Dendritic cell treated with granulocyte-macrophage colony-stimulating factor and Interleukin-4, amounts not matched to agents 40 ng/mL and 50 ng/mL, for 4 days (primary cell): ENCODE measurements around the gene PARP16.

Source experiments
- H3K27ac Mint-ChIP-seq: one replicate; pipeline ENCODE4 v1.8.0; 2022; ENCODE audit warnings: mild to moderate bottlenecking, mixed read lengths
- H3K27me3 Mint-ChIP-seq: one replicate; pipeline ENCODE4 v1.8.0; 2022; ENCODE audit warnings: mild to moderate bottlenecking, mixed read lengths
- H3K36me3 Mint-ChIP-seq: one replicate; pipeline ENCODE4 v1.8.0; 2022; ENCODE audit warnings: low read depth, mixed read lengths
- H3K4me1 Mint-ChIP-seq: one replicate; pipeline ENCODE4 v1.8.0; 2022; ENCODE audit warnings: low read depth, mixed read lengths
- H3K4me3 Mint-ChIP-seq: one replicate; pipeline ENCODE4 v1.8.0; 2022; ENCODE audit warnings: mild to moderate bottlenecking, moderate library complexity, mixed read lengths
- H3K9me3 Mint-ChIP-seq: one replicate; pipeline ENCODE4 v1.8.0; 2022; ENCODE audit warnings: mixed read lengths
- intact Hi-C: fragments of 100-400 bp; cut with micrococcal nuclease; formaldehyde crosslinking; loops from one replicate; pipeline ENCODE4 v1.15.0; 2022

The PARP16 gene

DNA sequence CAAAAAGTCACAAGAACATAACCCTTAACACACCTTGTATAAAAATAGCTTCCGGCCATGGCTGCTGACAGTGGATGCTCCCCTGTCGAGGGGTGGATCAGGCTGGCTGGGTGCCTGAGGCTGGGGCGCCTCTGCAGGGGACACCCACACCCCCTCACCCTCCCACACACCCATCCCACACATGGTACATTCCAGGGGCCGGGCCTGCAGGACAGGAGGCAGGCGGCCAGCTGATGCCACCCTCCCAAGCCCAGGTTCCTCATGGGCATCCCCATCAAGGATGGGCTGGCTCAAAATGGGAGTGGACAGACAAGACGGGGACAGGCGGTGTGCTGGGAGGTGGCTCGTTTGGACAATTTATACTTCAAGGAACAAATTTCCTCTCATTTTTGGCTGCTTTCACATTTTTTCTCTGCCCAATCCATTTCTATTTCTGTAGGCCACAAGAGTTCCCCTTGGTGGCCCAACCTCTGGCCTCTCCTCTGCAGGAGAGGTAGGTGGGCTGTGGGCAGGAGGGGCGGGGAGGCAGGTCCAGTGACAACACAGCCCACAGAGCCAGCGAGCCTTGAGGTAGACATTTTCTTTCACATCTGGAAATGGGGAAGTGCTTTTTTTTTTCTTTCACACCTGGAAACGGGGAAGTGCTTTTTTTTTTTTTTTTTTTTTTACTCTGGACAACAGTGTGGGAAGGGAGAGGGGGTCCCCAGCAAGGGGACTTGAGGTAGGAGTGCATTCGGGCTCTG lies 41.1 kb upstream of the PARP16 start:
- peaks cover 5% of the 10 kb centered on the region for H3K4me1 Mint-ChIP-seq
- H3K27ac Mint-ChIP-seq, result no peak overlapping the region
- no peaks in the 10 kb centered on the region for H3K9me3 Mint-ChIP-seq
- no peak overlapping the region for H3K4me3 Mint-ChIP-seq
- no peaks in the 10 kb centered on the region for H3K36me3 Mint-ChIP-seq
- peaks cover 27% of the 10 kb centered on the region for H3K27me3 Mint-ChIP-seq
- intact Hi-C loops, result no loop called here

DNA sequence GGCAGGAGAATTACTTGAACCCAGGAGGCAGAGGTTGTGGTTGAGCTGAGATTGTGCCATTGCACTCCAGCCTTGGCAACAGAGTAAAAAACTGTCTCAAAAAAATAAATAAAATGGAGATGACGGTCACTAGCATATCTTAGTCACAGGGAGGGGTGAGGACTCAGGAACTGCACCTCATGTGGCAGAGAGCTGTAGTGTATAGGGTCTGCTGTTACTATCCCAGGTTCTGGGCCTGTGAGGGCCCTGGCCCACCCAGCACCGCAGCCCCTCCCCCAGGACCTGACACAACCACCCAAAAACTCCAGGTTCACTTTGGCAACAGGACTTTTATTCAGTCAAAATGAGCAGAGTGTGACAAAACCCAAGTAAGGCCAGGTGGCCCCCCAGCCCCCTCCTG lies 40.1 kb upstream of the PARP16 start:
- H3K36me3 Mint-ChIP-seq, result no peaks in the 10 kb centered on the region
- intact Hi-C loops, result no loop called here
- peaks cover 5% of the 10 kb centered on the region for H3K4me1 Mint-ChIP-seq
- no peak overlapping the region for H3K27ac Mint-ChIP-seq
- no peaks in the 10 kb centered on the region for H3K9me3 Mint-ChIP-seq
- no peak overlapping the region for H3K4me3 Mint-ChIP-seq
- H3K27me3 Mint-ChIP-seq, result peaks cover 36% of the 10 kb centered on the region

DNA sequence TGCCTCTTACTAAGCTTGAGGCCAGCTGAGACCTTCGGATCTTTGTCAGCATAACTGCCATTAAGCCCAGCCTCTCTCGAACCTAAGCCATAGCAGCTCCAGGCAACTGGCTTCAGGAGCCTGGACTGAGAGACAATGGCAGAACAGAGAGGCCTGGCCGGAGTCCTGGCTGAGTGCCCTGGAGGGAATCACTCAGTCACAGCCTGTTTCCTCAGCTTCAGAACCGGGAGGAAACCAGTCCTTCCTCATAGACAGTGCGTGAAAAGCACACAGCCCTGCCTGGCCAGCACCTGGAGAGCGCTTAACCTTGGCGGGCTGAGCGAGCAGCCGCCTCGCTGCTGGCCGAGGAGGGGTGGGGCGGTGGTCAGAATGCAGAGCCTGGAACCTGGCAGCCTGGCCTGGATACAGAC lies 39.4 kb upstream of the PARP16 start:
- H3K27ac Mint-ChIP-seq, result no peak overlapping the region
- H3K4me1 Mint-ChIP-seq, result peaks cover 5% of the 10 kb centered on the region
- no peaks in the 10 kb centered on the region for H3K9me3 Mint-ChIP-seq
- H3K36me3 Mint-ChIP-seq, result no peaks in the 10 kb centered on the region
- H3K27me3 Mint-ChIP-seq, result peaks cover 41% of the 10 kb centered on the region
- no peak overlapping the region for H3K4me3 Mint-ChIP-seq
- intact Hi-C loops, result no loop called here

DNA sequence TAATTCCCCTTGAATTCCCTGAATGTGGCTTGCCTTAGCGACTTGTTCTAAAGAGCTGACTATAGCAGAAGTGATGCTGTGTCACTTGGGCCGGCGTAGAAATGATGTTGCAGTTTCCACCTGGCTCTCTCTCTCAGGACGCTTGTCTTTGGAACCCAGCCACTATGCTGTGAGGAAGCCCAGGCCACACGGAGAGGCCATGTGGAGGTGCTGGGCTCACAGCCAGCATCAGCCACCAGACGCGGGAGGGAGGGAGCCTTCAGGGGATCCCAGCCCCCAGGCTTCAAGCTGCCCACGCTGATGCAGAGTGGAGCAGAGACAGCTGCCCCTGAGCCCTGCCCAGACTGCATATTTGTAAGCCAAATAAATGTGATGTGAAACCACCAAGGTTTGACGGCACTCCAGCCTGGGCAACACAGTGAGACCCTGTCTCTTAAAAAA lies 36.4 kb upstream of the PARP16 start:
- peaks cover 43% of the 10 kb centered on the region for H3K27me3 Mint-ChIP-seq
- H3K27ac Mint-ChIP-seq, result no peak overlapping the region
- intact Hi-C loops, result no loop called here
- no peak overlapping the region for H3K4me3 Mint-ChIP-seq
- no peaks in the 10 kb centered on the region for H3K9me3 Mint-ChIP-seq
- H3K36me3 Mint-ChIP-seq, result no peaks in the 10 kb centered on the region
- H3K4me1 Mint-ChIP-seq, result peaks cover 16% of the 10 kb centered on the region

DNA sequence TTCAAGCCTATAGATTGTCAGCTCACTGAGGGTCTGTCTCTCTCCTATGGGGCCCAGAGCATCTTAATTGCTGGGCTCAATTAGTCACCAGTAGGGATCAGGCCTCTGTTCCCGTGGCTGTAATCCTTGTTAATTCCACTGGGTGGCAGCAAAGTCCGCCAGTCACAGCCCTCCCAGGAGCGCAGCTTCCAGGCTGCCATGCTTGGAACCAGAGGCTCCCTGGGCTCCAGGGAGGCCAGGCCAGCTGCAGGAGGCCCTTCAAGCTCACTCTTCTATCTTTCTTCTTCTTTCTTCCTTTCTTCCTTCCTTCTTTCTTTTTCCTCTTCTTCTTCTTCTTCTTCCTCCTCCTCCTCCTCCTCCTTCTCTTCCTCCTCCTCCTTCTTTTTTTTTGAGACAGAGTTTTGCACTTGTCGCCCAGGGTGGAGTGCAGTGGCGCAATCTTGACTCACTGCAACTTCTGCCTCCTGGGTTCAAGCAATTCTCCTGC lies 32.2 kb upstream of the PARP16 start:
- Mint-ChIP-seq H3K36me3 (no peaks in the 10 kb centered on the region), H3K27me3 (peaks cover 30% of the 10 kb centered on the region), H3K4me3 (no peak overlapping the region), H3K9me3 (no peaks in the 10 kb centered on the region), H3K27ac (no peak overlapping the region), H3K4me1 (peaks cover 12% of the 10 kb centered on the region)
- intact Hi-C loops, result loop anchor here (1.0 to 5.0 kb wide), 2 partner anchors 66 to 83 kb away; no protein-coding TSS in a partner anchor

DNA sequence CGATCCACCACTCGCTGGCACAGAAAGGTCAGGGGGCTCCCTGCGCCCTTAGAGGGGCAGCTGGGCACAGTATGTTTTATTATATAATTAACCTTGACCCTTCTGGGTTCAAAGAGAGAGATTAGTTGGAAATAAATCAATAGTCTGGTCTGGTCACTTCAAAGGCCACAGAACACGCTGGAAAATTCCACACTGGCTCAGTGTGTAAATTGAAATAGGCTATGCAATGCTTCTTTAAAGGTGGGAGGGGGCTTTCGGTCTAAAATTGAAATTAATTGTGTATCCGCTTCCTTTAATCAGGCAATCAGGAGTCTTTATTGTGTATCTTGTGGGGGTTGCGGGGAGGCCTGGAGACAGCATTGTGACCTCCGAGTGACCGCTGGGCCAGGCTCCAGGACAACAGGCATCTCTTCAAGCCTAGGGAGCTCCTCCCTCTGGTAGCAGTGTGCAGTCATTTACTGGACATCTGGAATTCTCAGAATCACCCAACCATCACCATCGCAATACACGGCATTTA lies 25.8 kb upstream of the PARP16 start:
- Mint-ChIP-seq H3K27me3 (peaks cover 14% of the 10 kb centered on the region), H3K4me1 (no peaks in the 10 kb centered on the region), H3K9me3 (no peaks in the 10 kb centered on the region), H3K4me3 (no peak overlapping the region), H3K27ac (no peak overlapping the region), H3K36me3 (no peaks in the 10 kb centered on the region)
- intact Hi-C loops, result no loop called here

DNA sequence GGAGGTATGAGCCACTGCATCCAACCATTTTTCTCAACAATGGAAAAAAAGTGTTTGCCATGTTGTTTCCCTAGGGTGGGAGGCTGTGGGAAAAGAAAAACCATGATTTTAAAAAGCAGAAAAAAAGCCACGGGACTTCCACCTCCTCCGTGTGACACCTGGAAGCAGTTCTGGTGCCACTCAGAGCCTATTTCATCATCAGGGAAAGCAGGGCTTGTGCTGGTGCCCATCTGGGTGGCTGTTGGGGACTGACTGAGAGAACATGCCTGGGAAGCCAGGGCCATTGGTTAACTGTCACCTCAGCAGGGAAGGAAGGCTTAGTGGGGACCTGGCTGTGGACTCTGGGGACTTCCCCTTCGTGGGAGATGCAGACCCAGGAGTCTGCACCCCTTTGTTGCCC lies 25.1 kb upstream of the PARP16 start:
- Mint-ChIP-seq H3K36me3 (no peaks in the 10 kb centered on the region), H3K4me1 (no peaks in the 10 kb centered on the region), H3K4me3 (no peak overlapping the region), H3K9me3 (no peaks in the 10 kb centered on the region), H3K27ac (no peak overlapping the region), H3K27me3 (peaks cover 14% of the 10 kb centered on the region)
- intact Hi-C loops, result no loop called here

DNA sequence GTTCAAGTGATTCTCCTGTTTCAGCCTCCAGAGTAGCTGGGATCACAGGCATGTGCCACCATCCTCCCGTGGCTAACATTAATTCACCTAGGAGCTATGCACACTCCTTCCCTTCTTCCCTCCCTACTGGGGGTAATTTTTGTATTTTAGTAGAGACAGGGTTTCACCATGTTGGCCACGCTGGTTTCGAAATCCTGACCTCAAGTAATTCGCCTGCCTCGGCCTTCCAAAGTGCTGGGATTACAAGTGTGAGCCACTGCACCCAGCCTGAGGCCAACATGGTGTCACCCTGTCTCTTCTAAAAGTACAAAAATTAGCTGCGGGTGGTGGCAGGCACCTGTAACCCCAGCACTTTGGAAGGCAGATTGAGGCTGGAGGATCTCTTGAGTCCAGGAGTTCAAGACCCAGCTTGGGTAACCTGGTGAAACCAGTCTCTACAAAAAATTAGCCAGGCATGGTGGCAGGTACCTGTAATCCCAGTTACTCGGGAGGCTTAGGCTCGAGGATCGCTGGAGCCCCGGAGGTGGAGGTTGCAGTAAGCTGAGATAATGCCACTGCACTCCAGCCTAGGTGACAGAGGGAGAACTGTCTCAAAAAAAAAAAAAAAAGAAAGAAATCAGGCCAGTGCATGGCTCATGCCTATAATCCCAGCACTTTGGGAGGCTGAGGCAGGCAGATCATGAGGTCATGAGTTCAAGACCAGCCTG lies 23.9 kb upstream of the PARP16 start:
- intact Hi-C loops, result no loop called here

GRCh38 chr15:65309882-65310418 lies 23.3 kb upstream of the PARP16 start:
- Mint-ChIP-seq H3K27ac (no peak overlapping the region), H3K4me1 (no peaks in the 10 kb centered on the region), H3K27me3 (peaks cover 11% of the 10 kb centered on the region), H3K4me3 (no peak overlapping the region), H3K36me3 (no peaks in the 10 kb centered on the region), H3K9me3 (no peaks in the 10 kb centered on the region)
- intact Hi-C loops, result no loop called here

More for the DNA sequence above, 23.9 kb upstream of the PARP16 start:
- Mint-ChIP-seq H3K9me3 (no peaks in the 10 kb centered on the region), H3K27ac (no peak overlapping the region), H3K4me1 (no peaks in the 10 kb centered on the region), H3K4me3 (no peak overlapping the region), H3K36me3 (no peaks in the 10 kb centered on the region), H3K27me3 (peaks cover 14% of the 10 kb centered on the region)

DNA sequence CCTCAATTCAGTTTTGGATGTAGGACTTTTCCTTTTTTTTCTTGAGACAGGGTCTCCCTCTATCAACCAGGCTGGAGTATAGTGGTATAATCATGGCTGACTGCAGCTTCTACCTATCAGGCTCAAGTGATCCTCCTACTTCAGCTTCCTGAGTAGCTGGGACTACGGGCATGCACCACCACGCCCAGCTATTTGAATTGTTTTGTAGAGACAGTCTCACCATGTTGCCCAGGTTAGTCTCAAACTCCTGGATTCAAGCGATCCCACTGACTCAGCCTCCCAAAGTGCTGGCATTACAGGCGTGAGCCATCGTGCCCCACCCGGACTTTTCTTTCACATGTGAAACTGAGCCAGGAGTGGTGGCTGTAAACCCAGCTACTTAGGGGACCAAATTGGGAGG lies 21.3 kb upstream of the PARP16 start:
- Mint-ChIP-seq H3K9me3 (no peaks in the 10 kb centered on the region), H3K27me3 (peaks cover 3% of the 10 kb centered on the region), H3K4me1 (peaks cover 10% of the 10 kb centered on the region), H3K27ac (no peak overlapping the region), H3K4me3 (no peak overlapping the region), H3K36me3 (no peaks in the 10 kb centered on the region)
- intact Hi-C loops, result no loop called here

GRCh38 chr15:65306551-65306950 lies 19.9 kb upstream of the PARP16 start:
- Mint-ChIP-seq H3K36me3 (no peaks in the 10 kb centered on the region), H3K4me1 (peaks cover 10% of the 10 kb centered on the region), H3K9me3 (no peaks in the 10 kb centered on the region), H3K27ac (no peak overlapping the region), H3K4me3 (no peak overlapping the region), H3K27me3 (no peaks in the 10 kb centered on the region)
- intact Hi-C loops, result no loop called here

DNA sequence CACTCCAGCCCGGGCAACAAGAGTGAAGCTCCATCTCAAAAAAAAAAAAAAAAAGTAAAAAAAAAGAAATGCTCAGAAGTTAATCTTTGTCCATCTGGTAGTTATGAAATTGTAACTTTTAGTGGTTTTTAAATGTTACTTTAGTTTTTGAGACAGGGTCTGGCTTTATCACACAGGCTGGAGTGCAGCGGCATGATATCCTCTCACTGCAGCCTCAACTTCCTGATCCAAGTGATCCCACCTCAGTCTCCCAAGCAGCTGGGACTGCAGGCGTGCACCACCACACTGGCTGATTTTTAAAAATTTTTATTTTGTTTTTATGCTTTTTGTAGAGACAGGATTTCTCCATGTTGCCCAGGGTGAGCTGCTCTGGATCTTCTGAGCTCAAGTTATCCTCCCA lies 19.1 kb upstream of the PARP16 start:
- intact Hi-C loops, result loop anchor here (2.0 kb wide), 1 partner anchor 121 kb away; the partner anchor contains the start of gene CLPX
- Mint-ChIP-seq H3K4me1 (peaks cover 10% of the 10 kb centered on the region), H3K27me3 (no peaks in the 10 kb centered on the region), H3K4me3 (no peak overlapping the region), H3K36me3 (no peaks in the 10 kb centered on the region), H3K9me3 (no peaks in the 10 kb centered on the region), H3K27ac (no peak overlapping the region)

GRCh38 chr15:65305150-65305758 lies 18.6 kb upstream of the PARP16 start:
- no peaks in the 10 kb centered on the region for H3K9me3 Mint-ChIP-seq
- intact Hi-C loops, result loop anchor here (2.0 kb wide), 1 partner anchor 120 kb away; the partner anchor contains the start of gene CLPX
- H3K27me3 Mint-ChIP-seq, result no peaks in the 10 kb centered on the region
- no peaks in the 10 kb centered on the region for H3K36me3 Mint-ChIP-seq
- peak overlapping the region; percentile 9 for H3K4me3 Mint-ChIP-seq
- peak overlapping the region; percentile 98 for H3K27ac Mint-ChIP-seq
- peaks cover 10% of the 10 kb centered on the region for H3K4me1 Mint-ChIP-seq
